Measurements from ENCODE around the gene MALT1.

- no peak for TF ChIP-seq CTCF (conservative IDR thresholded peaks at IDR 0.05; ENCODE audit: low read depth, low read length)
- no peak for TF ChIP-seq EZH2 (IDR thresholded peaks at IDR 0.05; ENCODE audit: low read length, unreplicated experiment)
- no peak for TF ChIP-seq EZH2phosphoT487 (IDR thresholded peaks at IDR 0.05; ENCODE audit: borderline replicate concordance, low read length)
These were observed 106.2 kb downstream of the MALT1 start for GRCh38 chr18:58777471-58777870.

All from PC-3 (cell line).